Activated naive CD4-positive, alpha-beta T cell (primary cell): ENCODE results near the gene CNIH2.
"Not testable (repeated sequence)": the region's sequence is repeated elsewhere in the genome, so short reads cannot be mapped to it uniquely, and the experiment has no call there.

Experiments
- DNase-seq, 4 experiments: peaks; one replicate each; lab custom pipeline; 2025; lab: John Stamatoyannopoulos, UW

The CNIH2 gene

DNA sequence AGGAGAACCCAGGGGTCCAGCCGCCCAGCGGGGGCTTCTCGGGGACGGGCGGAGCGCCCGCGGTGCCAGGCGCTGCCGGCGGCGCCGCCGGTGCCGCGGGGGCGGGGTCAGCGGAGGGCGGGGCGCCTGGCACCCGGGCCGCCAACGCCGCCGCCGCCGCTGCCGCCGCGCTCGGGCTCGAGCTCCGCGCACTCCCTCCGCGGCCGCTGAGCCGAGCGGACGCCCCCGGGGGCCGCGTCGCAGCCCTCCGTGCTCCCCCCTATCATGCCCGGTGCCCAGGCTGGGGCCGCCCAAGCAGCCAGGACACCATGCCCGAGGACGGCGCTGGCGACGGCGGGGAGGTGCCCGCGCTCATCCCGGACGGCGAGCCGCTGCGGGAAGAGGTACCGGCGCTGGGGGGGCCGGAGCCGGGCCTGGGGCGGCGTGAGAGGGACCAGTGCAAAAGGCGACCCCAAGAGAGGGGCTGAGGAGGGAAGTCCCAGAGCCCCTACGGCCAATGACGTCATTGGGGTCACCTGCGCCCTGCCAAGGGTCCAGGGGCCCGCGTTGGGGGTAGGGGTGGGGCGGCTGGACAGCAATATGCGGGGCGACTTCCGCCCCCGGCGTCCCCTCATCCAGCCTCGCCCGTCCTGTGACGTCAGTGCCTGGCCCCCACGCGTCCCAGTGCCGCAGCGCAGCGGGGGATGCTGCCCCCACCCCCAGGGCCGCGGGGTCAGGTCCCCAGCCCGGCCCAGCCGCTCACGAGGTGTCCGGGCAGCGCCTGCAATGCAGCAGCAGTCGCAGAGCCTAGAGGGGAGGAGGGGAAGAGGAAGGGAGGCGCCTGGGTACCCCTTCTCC is 13.9 kb downstream of the CNIH2 start, which contains the start of gene TMEM151A:
Gene TMEM151A, plus strand, starts transcription at position 189 of the 837 bp plus-strand sequence. Its CDS starts 120 bp downstream, at position 309.
- no peak for DNase-seq

DNA sequence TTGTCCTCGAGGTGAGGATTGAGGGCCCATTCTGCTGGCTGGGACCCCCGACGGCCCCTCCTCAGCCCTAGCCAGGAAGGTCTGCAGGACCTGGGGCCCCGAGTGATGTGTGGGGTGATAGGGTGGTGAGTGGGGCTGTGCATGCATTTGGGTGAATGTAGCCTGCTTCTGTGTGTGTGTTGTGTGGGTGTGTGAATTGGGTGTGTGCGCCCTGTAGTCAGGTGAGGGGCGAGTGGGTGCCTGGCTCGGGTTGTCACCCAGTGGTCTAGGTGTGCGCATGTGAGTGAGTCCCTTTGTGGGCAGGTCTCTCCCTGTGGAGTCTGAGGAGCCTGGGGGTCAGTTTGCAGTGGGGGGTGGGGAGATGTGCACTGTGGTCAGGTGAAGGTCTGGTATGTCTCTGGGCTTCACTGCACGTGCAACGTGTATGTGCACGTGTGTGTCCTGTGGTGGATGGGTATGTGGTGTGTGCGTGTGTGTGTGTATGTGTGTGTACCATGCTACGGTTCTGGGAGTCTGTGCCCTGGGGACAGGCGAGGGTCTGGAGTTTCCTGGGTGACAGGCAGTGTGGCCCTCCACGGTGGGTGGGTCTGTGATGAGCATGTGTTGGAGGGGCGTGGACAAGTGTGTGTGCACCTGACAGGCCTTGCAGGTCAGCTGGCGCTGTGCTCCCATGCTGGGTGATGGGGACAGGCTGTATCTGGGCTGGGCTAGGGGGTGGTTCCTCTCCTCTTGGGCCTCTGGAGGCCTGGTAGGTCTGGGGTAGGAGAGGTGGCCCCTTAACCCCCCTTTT is 14.8 kb downstream of the CNIH2 start:
- DNase-seq, result no peak

DNA sequence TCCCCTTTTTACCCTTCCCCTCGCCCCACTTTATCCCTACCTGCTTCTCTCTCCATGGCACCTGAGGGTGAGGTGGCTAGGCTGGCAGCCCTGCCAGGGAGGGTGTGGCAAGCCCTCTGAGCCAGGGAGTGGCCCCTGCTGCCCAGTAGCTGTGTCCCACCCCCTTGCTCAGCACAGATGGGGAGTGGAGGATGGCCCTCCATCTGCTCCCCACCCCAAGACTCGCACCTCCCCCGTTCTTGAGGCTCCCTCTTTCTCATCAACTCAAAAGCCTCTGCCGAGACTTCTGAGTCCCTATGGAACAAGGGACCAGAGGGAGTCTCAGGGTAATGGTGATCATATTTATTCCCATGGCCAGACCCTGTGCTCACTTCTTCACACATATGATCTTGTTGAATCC is 15.4 kb downstream of the CNIH2 start:
- DNase-seq, result no peak

DNA sequence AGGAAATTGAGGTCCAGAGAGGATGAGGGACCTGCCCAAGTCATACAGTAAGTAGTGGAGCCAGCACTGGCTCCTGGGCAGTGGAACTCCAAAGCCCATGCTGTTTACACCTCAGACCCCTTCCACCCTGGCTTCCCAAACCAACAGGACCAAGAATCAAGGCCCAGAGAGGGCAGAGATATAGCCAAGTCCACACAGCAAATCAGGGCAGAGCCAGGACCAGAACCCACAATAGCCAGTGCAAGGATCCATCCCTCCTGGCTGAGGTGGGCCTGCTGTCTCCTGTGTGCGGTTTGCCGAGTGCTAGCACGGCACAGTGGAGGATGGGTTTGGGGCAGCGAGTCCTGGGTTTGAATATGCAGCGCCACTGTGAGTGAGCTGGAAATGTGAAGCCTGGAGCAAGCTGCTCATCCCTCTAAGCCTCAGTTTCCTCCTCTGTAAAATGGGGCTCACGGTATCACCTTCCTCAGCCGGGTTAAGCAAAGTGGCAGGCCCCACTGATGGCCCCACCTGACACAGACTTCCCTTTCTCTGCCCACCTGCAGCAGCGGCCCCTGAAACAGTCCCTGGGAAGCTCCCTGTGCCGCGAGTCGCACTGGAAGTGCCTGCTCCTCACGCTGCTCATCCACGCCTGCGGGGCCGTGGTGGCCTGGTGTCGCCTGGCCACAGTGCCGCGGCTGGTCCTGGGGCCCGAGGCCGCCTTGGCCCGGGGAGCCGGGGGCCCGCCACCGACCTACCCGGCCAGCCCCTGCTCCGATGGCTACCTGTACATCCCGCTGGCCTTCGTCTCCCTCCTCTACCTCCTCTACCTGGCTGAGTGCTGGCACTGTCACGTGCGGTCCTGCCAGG is 16.0 kb downstream of the CNIH2 start:
- DNase-seq, result no peak

DNA sequence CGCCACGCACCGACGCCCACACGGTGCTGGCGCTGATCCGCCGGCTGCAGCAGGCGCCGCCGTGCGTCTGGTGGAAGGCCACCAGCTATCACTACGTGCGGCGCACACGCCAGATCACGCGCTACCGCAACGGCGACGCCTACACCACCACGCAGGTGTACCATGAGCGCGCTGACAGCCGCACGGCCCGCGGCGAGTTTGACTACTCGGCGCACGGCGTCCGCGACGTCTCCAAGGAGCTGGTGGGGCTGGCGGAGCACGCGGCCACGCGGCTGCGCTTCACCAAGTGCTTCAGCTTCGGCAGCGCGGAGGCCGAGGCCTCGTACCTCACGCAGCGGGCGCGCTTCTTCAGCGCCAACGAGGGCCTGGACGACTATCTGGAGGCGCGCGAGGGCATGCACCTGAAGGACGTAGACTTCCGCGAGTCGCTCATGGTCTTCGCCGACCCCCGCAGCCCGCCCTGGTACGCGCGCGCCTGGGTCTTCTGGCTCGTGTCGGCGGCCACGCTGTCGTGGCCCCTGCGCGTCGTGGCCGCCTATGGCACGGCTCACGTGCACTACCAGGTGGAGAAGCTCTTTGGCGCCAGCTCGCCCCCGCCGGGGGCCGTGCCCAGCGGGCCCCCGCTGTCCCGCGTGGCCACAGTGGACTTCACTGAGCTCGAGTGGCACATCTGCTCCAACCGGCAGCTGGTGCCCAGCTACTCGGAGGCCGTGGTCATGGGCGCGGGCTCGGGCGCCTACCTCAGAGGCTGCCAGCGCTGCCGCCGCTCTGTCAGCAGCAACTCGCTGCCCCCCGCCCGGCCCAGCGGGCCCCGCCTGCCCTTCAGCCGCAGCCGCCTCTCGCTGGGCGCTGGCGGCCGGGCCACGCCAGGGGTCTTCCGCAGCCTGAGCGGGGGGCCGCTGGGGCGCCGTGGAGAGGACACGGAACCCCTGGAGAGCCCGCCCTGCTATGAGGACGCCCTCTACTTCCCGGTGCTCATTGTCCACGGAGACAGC is 16.9 kb downstream of the CNIH2 start:
- no peak for DNase-seq

DNA sequence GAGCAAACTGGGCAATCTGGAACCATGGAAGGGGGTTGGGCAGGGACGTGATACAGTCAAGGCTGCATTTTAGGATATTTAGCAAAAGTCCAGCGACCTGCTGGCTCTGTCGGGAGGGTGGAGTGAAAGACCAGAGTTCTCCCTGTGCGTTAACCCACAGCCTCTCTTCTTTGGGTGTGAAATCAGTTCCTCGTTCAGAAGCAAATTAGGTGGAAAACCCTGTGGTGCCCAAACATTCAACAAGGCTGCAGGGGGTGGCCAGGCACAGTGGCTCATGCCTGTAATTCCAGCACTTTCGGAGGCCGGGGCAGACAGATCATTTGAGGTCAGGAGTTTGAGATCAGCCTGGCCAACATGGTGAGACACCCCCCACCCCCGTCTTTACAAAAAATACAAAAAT is 19.6 kb downstream of the CNIH2 start:
- DNase-seq, result no peak

DNA sequence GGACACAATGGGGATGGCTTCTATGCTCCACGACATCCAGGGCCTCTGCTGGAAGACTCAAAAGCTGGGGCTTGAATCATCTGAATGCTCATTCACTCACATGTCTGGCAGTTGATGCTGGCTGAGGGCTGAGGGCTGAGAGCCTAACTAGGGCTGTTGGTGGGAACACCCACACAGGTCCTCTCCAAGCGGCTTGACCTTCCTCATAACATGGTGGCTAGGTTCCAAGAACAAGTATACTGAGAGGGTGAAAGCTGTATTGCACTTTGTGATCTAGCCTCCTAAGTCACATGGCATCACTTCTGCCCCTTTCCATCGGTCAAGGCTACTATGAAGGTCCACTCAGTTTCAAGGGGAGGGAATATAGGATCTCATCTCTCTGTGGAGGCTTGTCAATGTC is 21.2 kb downstream of the CNIH2 start:
- DNase-seq, result no peak

DNA sequence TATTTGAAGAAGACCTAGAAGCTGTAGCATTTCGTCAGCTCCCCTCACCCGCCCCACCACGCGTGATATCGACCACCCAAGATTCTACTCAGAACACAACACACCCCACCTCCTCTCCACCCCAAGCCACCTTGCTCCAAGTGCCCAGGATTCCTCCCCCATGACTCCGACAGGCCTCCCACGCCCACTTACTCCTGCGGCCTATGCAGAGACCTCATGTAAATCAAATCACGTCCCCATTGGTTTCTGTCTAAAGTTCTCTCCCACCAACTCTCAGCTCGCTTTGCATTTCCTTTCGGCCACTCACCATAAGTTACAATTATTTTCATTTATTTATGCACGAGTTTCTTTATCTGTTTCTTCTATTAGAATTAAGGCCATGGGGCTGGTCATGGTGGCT is 24.7 kb downstream of the CNIH2 start:
- no peak for DNase-seq

DNA sequence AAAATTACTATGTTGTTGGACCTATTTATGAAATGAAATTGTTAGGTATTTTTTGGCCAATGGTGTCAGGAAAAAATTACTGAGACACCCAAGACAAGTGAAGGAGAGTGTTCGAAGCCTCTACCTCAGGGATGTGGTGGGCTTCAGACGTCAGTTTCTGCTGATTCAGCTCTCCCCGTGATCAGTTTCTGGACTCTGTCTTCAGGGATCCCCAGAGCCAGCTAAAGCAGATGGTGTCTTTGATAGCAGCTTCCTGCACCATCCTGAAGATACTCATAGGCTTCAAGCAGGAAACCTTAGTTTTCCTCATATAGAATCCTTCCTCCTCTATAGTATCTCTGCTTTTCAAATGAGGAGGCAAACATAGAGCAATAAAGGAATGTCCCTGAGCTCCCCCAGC is 31.5 kb downstream of the CNIH2 start:
- DNase-seq, result no peak

DNA sequence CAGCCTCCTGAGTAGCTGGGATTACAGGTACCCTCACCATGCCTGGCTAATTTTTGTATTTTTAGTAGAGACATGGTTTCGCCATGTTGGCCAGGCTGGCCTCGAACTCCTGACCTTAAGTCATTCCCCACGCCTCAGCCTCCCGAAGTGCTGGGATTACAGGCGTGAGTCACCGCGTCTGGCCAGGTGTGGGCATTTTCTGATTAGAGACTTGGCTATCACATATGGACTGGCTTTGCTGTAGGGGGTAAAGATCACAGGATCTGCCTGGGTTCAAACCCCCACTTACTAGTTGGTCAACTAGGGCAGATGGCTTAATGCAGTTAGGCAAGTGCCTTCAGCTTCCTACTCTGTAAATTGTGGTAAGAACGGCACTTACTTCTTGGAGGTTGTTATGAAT is 32.3 kb downstream of the CNIH2 start:
- no peak for DNase-seq

DNA sequence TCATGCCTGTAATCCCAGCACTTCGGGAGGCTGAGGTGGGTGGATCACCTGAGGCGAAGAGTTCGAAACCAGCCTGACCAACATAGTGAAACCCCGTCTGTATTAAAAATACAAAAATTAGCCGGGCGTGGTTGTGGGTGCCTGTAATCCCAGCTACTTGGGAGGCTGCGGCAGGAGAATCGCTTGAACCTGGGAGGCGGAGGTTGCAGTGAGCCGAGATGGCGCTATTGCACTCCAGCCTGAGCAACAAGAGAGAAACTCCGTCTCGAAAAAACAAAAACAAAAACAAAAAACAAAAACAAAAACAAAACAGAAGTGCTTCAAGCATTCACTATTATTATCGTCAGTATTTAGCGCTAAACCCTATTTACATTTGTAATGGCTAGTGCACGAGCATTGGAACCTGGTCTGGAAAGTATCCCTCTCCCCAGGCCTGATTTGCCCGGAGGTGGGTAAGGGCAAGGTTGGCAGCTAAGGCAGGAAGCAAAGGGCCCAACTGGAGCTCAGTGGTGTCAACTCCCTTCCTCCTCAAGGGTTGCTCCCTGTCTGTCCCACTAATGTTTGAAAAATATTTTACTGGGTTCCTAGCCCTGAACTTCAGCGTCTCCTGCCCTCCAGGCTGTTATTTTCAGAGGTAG is 32.9 kb downstream of the CNIH2 start:
- DNase-seq, result not testable (repeated sequence)

DNA sequence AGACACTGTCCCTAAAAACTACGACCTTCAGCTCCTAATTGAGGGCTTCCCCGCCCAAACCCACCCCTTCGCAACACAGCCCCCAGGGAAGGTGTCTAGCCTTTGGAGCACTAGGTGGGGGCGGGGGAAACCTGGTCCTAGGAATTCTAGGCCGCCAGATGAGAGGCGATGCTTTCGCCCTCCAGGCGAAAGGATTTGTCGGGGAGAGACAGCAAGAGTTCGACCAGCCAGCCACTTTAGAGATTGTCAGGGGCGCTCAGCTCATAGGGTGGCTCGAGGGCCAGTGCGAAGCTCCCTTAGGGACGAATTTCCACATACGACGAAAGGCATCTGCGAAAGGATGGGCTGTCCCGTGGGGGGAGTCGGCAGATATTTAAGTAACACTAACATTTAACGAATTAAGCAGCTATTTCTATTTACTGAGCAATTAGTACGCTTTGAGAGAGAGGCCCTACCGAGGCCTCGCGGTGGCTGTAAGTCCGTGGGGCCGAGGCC is 33.5 kb downstream of the CNIH2 start:
- no peak for DNase-seq

DNA sequence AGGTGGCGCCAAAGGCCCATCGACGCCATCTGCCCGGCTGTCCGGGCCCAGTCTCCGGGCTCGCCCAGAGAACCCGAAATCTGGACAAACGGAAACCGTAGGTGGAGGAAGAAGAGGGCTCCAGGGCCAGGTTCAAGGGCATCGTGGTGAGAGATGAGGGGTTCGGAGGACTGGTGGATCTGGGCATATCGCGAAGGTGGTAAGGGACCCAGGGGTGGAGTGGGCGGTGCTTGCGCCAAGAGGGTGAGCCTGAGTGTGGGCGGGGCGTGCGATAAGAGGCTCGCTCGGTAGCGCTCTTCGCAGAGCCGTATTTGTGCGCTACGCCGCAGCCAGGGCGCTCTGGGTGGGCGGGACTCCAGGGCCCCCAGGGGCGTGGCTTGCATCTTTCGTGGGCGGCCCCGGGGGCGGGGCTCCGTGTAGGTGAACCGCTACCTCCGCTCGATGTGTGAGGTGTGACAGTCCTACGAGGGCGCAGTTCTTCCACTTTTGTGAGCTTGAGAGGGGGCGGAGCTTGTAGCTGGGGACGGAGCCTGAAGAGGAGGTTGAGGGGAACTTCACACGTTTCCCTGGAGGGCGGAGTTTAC is 34.1 kb downstream of the CNIH2 start:
- DNase-seq, result peak; percentile 80 to 99 (median 94)

DNA sequence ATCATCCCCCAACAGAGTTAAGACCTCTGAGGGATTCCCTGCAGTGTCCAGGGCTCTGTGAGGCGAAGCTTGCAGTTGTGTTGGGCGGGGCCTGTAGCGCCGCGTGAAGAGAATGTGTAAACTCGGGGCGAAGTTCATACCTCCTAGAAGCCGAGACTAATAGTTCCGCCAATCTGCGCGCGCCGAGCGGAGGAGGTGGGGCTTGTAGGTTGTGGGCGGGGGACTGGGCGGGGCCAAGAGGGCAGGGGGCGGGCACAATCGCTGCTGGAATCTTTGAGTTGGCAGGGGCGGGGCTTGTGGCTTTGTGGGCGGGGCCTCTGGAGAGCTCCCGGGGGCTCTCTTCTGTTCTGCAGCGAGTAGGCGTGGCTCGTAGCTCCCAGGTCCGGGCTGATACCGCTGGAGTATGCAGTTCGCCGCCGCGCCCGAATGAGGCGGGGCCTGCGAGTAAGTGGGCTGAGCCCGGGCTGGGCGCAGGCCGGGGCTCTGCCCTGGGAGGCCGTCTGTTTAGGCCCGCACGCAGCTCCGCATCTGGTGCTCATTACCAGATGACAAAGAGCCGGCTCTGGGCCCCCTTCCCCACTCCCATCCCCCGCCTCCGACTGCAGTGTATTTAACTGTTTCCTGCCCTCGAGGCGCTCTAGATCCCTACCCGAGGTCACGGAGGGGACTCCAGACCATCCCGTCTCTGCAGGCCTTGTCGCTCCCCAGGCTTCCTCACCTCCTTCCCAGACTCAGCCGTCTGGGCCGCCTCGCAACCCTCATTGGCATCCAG is 34.8 kb downstream of the CNIH2 start:
- DNase-seq, result peak; percentile 94 to 100 (median 98)

DNA sequence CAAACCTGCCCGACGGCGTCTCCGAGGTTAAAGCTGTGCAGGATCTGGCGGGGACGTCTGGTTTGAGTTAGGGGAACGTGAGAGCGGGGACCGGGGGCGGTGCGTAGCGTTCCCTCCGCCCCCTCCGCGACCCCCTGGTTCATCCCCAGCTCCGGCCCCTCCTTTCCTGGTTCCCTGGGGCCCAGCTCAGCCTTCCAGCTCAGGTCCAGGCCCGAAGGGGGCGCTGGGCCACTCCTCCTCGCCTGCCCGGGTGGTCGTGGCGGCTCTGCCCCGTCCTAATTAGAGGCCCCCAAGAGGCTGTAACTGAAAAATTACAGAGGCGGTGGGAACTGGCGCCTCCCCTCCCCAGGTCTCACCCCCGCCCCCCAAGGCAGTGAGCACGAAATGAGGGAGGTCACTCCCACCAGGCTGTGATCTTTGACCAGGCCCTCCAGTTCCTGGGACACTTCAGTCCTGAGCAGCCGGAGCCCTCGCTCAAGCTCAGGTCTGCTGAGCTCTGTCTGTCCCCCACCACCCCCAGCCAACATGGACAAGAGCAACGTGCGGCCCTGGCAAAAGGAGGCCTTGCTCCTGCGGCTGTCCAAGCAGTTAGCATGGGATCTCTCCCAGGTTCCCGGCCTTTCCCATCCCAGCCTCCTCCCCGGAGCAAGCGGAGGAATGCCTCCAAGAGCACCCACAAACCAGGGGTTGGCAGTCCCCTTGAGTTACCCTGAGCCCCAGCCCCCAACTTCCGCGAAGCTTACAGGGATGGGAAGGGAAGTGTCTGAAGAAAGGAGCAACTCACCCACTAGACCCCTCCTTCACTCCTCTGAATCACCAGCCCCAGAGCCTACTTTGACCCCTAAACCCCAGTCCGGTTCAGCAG is 35.6 kb downstream of the CNIH2 start:
- no peak for DNase-seq

DNA sequence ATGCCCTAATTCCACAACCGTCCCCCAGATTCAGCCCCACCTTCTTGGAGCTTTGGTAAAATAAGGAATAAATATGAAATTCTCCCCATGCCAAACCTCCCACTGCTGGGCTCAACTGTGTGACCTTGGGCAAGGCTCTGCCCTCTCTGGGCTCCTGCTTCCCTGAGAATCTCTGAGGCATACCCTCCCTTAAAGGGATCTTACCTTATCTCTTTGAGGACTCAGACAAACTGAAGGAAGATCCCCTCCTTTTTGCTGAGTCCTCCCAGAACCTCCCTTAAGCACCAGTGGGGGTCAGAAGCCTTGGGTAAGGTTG is 36.2 kb downstream of the CNIH2 start:
- no peak for DNase-seq

DNA sequence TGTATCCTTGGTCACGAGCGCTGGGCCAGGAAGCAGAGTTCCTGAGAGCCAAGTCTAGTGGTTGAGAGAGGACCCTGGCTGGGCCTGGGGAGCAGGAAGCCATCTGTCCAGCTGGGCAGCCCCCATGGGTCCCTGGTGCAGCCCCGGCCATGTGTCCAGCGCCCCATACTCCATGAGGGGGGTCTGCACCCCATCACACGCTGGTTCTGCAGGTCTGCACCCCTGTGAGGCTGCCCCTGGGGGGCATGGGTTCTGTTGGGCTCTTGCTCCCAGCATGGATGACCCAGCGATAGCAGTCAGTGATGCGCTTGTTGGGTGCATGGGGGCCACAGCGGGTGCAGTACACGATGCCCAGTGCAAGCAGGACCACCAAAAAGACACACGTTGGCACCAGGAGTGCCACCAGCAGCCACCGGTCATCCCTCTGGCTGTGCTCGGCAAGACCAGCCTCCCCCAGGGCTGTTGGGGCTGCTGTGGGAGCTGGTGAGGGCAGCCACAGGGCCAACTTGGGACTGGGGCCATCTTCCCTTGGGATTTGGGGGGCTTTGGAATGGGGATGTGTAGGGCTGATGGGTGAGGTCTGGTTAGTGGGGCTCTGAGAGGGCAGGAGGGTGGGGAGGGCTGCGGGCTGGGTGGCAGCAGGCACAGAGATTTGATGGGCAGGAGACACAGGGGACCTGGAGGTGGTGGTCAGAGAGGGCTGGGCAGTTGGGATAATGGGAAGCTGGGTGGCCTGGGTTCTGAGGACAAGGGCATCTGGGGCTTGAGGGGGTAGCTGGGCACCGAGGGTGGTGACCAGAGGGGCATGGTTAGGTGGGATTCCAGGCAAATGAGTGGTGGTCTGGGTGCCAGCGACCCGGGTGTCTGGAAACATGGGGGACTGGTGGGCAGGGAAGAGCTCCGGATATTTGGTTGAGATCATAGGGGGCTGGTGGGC is 36.9 kb downstream of the CNIH2 start:
- no peak for DNase-seq
